GM18526 (cell line): ENCODE data around the gene ADAMTS8.

Experiments used
- POLR2A ChIP-seq: IDR thresholded peaks from 3 replicates; pipeline ENCODE4 v1.6.1; 2011; ENCODE audit not compliant: insufficient read length; ENCODE audit errors: extremely low read depth

ADAMTS8 gene

DNA sequence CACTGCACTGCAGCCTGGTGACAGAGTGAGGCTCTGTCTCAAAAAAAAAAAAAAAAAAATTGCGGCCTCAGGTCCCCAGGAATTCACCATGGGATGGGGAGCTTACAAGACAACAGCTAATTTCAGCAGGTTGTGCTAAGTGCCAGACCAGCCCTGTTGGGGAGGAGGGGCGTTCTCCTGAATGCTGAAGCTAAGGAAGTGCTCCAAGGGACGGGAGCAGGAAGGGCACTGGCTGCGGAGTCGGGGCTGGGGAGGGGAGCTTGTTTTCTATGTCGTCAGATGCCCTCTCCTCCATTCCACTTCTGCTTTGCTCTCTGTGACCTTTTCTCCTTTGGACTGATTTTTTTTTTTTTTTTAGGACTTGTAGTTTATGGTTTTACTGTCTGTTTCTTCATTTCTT, 24.5 kb upstream of the ADAMTS8 start:
- no peak for TF ChIP-seq POLR2A

DNA sequence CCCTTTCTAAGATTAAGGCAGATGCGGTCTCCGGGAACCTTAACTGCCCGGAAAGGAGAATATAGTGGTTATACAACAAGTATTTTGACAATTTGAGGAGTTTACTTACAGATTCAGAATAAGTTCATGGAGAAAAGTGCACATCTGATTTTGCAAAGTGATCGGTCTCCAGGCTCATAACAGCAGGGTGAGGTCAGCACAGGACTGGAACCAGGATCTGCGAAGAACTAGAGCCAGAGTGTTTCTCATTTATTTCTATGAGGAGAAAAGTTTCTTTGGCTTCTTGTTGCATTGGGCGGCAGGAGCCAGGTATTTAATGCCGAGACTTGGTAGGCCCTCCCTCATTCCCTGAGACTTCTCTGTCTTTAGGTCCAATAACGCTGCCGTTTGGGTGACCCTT, 23.8 kb upstream of the ADAMTS8 start:
- TF ChIP-seq POLR2A, result no peak

GRCh38 chr11:130451231-130452019, 23.0 kb upstream of the ADAMTS8 start:
- no peak for TF ChIP-seq POLR2A

DNA sequence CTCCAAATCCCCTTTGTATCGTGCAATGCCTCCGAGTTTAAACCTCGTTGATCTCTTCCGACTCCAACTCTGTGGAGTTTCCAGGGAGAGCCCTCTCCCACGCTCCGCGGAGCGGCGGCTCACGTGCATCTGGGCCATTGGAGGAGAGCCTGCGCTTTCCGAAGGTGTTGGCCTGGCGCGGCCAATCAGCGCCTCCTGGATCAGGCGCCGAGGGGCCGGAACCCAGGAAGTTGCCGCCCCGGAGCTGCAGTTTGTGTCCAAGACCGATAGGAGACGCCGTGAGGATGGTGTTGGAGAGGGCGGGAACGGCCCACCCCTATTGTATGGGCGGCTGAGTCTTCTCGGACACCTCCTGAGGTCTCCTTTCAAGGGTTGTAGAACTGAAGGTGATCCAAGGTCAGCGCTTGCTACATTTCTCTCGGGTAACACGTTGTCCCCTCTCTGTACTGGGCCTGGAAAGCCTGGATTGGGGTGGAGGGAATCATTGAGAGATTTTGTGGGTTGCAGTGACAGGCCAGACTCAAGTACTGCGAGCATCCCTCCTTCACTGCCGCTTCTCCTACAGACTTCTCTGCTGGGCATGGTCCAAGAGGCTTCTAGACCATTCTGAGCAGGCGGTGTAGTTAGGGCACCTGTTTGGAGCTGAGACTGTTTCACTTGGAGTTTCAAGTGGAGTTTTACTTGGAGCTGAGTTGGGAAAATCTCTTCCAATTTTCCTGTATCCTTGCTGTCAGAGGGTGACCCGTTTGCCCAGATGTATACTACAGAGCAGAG, 21.8 kb upstream of the ADAMTS8 start:
- TF ChIP-seq POLR2A, result no peak

DNA sequence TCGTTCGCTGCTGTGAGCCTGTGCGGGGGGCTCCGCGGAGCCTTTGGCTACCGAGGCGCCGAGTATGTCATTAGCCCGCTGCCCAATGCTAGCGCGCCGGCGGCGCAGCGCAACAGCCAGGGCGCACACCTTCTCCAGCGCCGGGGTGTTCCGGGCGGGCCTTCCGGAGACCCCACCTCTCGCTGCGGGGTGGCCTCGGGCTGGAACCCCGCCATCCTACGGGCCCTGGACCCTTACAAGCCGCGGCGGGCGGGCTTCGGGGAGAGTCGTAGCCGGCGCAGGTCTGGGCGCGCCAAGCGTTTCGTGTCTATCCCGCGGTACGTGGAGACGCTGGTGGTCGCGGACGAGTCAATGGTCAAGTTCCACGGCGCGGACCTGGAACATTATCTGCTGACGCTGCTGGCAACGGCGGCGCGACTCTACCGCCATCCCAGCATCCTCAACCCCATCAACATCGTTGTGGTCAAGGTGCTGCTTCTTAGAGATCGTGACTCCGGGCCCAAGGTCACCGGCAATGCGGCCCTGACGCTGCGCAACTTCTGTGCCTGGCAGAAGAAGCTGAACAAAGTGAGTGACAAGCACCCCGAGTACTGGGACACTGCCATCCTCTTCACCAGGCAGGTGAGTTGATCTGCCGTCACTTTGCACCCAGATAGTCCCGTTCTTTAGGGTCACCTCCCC, 21.0 kb upstream of the ADAMTS8 start:
- TF ChIP-seq POLR2A, result no peak

DNA sequence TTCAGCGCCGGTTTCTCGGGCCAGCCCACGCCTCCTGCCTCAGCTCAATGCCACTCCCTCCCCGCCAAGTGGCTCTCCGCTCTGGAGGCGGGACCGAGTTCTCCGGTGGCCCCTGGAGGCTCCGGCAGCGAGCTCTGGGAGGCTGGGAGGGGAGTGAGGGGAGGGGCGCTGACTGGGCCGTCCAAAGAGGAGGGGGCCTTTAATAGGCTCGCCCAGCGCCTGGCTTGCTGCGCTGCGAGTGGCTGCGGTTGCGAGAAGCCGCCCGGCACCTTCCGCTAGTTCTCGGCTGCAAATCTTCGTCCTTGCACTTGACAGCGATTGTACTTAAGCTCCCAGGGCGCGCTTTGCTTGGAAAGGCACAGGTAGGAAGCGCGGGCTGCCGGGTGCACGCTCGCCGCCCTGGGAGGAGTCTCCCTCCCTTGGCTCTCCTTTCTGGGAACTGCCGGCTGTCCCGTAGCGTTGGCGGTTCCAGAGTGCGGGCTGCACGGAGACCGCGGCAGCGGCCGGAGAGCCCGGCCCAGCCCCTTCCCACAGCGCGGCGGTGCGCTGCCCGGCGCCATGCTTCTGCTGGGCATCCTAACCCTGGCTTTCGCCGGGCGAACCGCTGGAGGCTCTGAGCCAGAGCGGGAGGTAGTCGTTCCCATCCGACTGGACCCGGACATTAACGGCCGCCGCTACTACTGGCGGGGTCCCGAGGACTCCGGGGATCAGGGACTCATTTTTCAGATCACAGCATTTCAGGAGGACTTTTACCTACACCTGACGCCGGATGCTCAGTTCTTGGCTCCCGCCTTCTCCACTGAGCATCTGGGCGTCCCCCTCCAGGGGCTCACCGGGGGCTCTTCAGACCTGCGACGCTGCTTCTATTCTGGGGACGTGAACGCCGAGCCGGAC, 20.3 kb upstream of the ADAMTS8 start, which contains the start of gene ADAMTS15:
ADAMTS15 (plus strand) TSS at position 230 of the 894 bp plus-strand sequence; CDS start at position 559, 329 bp downstream.
- no peak for TF ChIP-seq POLR2A

DNA sequence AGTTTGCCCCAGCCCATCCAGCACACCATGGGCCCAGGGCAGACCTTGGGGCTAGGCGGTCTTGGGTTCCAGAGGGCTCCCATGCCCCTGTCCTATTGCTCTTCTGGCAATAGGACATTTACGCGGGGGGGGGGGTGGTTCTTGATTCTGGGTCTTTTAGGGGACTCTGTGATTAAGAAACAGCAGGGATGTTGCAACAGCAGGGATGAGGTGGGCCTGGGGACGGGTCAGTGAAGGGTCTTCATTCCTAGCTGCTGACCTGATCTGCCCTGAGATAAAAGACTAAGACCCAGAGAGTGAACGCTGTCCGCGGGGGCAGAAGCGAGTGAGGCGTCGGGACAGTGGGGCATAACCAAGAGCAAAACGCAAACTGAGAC, 19.6 kb upstream of the ADAMTS8 start:
- no peak for TF ChIP-seq POLR2A

DNA sequence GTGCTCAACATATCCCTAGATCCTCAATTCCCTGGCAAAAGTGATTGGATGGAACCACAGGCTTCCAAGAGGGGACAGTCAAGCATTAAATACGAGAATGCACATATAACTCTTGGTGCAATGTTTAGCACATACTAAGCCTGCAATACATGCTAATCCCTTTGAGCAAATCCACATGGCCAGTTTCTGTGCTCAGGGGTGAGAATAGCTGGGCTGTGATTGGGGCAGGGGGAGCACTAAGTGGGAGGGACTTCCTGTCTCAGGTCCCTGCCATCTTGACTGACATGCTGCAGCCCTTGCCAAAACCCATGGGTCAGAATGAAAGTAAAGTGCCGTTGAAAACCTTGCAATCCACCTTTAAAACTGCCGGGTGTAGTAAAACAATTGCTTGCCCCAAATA, 17.4 kb upstream of the ADAMTS8 start:
- TF ChIP-seq POLR2A, result no peak

- no peak for TF ChIP-seq POLR2A
Observed at GRCh38 chr11:130442737-130443136, 14.3 kb upstream of the ADAMTS8 start.

- no peak for TF ChIP-seq POLR2A
Observed at GRCh38 chr11:130441719-130442118, 13.3 kb upstream of the ADAMTS8 start.

GRCh38 chr11:130439876-130440275, 11.5 kb upstream of the ADAMTS8 start:
- no peak for TF ChIP-seq POLR2A

- no peak for TF ChIP-seq POLR2A
Observed at GRCh38 chr11:130439160-130439519, 10.7 kb upstream of the ADAMTS8 start.

DNA sequence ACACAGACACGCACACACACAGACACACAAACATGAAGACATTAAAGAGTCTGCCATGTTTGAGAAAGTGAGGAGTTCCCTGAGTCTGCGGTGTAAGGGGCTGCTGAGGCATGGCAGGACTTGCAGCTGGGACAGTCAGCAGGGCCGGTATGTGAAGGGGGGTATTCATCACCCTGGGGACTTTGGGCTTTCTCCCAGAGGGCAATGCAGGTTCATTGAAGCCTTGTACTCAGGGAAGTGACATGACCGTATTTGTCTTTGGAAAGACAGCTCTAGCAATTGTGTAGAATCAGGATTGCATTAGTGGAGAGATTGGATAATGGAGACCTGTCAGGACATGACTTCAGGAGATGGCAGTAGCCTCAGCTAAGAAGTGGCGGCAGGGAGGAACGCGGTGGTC, 9.4 kb upstream of the ADAMTS8 start:
- no peak for TF ChIP-seq POLR2A

DNA sequence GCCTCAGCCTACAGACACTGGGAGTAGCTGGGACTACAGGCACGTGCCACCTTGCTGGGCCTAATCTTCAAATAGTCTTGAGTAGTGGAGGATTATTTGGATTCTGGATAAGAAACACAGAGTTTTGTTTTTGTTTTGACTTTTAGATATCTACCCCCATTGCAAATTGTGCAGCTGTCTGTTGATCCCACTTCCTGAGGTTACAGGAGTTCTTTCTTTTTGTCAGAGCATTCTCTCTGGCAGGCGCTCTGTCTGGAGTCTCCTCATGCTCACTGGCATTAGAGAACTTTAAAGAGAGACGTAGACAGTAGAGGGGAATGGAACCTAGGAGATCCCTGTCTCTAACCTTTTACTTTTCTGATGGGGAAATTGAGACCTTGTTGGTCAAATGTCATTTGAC, 7.8 kb upstream of the ADAMTS8 start:
- TF ChIP-seq POLR2A, result no peak

GRCh38 chr11:130435671-130436070, 7.3 kb upstream of the ADAMTS8 start:
- no peak for TF ChIP-seq POLR2A
